Adrenal gland (tissue), 5 donors: ENCODE data around the gene TMSB4X.

Experiments used
- POLR2A ChIP-seq, 2 donors: fragments of 450-650 bp; IDR thresholded peaks; one replicate each; pipeline ENCODE4 v1.6.1; 2017; ENCODE audit warnings: antibody characterized with exemption in 2 of 2, mild to moderate bottlenecking in 2 of 2, moderate library complexity in 1 of 2
- TF ChIP-seq, protein P1 (sequence below), 6 experiments: fragments of 450-650 bp in 4 of 6; fragments of 200-600 bp in 2 of 6; sonication (generic) in 1 of 6; IDR thresholded peaks; 1 replicate in 5 of 6; 2 replicates in 1 of 6; pipeline versions ENCODE4 v1.5.1 to v1.8.0; 2016 to 2021; ENCODE audit warnings: antibody characterized with exemption in 6 of 6, mild to moderate bottlenecking in 2 of 6, moderate library complexity in 1 of 6
- donor health status: DM: no; HTN: no; CAD: no.

- TF ChIP-seq POLR2A (IDR thresholded peaks at IDR 0.05) = no peak
- TF ChIP-seq, protein P1, sequence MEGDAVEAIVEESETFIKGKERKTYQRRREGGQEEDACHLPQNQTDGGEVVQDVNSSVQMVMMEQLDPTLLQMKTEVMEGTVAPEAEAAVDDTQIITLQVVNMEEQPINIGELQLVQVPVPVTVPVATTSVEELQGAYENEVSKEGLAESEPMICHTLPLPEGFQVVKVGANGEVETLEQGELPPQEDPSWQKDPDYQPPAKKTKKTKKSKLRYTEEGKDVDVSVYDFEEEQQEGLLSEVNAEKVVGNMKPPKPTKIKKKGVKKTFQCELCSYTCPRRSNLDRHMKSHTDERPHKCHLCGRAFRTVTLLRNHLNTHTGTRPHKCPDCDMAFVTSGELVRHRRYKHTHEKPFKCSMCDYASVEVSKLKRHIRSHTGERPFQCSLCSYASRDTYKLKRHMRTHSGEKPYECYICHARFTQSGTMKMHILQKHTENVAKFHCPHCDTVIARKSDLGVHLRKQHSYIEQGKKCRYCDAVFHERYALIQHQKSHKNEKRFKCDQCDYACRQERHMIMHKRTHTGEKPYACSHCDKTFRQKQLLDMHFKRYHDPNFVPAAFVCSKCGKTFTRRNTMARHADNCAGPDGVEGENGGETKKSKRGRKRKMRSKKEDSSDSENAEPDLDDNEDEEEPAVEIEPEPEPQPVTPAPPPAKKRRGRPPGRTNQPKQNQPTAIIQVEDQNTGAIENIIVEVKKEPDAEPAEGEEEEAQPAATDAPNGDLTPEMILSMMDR (IDR thresholded peaks at IDR 0.05) = no peak
These were observed 38.0 kb upstream of the TMSB4X start for GRCh38 chrX:12936947-12937346.
